Activated naive CD4-positive, alpha-beta T cell treated with Interleukin-2 at 50 U/mL for 16 hours (primary cell): Measurements from ENCODE around the gene IQCH.

Source experiments
- DNase-seq: peaks from one replicate; pipeline ENCODE4 v3.0.0-alpha.2; 2020

IQCH gene

DNA sequence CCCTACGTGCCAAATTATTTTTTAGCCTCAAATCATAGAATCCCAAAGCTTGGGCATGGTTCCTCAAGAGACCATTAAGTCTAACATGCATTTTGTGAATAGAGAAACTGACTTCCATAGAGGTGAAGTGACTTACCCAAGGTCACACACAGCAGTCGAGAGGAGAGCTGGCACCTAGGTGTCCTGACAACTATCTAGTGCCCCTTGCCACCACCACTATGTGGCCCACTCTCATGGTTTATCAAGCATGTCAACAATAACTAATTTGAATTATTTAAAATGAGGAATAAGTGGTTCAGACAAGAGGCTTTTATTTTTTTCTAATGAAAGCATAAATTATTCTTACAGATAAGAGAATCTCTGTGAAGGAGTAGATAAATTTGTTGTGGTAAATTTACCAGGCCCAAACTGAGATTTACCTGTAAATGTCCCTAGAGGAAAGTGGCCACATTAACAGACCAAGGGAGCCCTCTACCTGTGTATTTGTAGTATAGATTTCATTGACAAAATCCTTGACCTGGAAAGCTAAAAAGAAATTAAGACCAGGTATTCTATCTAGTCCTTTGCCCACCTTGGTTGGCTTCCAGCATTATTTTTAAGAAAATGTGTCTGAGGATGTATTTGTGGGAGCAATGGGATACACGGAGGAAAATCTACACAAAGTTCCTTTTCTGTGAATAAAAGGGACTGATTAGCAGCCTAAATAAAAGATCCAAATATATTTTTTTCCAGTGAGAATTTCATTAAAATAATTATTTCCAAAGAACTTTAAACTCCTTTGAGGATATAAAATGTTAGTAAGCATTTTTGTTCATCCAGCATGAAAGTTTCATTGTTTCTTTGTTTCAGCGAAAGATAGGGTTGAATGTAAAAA, 49.1 kb downstream of the IQCH start:
- DNase-seq: no peak

DNA sequence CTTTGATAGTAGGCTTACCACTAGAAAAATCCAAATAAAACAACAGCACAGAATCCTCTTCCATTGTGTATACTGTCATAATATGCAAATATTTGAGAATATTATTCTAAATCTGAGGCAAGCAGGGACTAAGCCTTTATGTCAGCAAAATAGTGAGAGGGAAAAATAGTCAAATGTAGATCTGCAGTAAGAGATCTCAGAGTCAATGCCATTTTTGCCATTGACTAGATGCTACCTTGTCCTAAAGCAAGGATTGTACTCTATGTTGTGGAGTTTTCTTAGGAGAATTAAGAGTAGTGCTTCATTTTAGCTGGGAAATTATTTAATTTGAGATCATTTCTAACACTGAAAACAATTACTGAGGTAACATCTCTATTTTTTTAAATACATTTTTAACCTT, 50.2 kb downstream of the IQCH start:
- no peak for DNase-seq

DNA sequence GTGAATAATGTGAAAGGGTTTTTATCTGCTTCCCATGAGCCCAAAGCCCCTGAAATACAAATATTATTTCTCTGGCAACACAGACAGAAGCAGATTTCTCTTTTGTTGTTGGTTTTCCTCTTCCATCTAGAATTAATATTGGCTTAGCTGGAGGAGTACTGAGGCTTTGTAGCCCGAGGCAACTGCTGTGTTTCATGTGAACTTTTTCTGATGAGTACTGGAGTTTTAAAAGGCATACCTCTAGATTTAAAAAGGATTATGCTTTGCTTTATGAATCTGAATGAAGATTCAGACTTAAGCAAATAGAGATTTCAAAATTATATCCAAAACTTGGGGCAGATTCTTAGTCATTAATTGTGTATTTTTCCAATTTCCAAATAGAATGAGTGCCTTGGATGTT, 50.9 kb downstream of the IQCH start:
- no peak for DNase-seq

DNA sequence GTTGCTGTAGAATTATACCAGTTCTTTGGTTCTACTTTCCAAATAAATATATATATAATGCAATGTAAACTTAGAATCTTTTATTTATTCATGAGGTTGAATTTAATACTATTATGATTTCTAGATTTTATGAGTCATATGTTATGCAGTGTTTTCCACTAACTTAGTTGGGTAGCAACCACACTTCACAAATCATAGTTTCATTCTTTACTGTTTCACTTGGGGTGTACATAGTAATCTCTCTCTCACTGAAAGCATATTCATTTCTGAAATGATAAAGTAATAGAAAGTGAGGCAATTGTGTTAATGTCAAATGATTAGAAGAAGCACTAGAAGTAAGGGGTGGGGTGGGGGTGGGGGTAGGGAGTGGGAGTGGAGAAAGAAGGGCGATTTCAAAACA, 52.6 kb downstream of the IQCH start:
- peak; percentile 12 for DNase-seq

DNA sequence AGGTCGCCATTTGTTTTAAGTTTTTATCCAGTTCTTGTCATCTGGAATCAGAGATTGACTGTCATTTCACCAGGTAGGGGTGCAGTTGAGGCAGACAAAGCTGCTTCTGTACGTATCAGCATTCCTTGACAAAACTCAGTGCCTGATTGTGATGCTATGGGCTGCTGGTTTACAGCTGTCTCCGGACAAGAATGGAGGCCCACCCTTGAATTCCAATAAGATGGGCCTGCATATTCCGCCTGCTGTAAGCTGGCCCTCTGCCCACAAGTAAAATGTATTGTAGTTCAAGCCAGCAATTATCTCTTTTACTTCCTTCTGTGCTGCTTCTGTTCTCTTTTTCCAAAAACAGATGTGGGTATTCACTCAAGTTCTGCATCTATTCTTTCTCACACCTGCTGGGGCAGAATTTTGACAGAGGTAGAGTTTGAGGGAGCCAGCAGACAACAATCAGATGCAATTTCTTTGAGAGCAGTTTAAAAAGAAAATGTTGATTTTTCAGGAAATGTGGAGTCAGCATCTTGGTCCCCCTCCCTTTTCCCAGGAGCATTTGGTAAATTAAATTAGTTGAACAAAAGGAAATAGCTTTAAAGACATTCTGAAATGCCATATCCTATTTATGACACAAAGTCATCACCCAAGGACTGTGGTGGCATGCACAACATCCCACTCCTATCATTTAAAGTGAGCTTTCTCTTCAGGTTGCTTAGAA, 53.5 kb downstream of the IQCH start:
- DNase-seq: no peak

DNA sequence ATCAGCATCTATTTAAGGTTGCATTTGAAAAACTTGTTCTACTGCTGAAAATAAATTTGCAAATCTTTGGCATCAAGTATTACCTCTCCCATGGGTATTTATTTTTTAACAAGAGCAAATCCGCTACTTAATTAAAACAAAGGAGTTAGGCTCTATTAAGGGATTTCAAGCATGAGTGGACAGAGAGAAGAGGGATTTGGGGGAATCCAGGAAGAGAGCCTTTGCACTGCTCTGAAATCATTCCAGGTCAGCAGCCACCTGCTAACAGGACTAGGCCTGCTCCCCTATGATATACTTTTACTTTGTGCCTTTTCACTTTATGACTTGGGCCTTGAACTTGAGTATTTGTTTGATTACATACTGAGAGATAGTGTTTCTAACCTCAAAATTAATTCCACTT, 57.1 kb downstream of the IQCH start:
- no peak for DNase-seq

DNA sequence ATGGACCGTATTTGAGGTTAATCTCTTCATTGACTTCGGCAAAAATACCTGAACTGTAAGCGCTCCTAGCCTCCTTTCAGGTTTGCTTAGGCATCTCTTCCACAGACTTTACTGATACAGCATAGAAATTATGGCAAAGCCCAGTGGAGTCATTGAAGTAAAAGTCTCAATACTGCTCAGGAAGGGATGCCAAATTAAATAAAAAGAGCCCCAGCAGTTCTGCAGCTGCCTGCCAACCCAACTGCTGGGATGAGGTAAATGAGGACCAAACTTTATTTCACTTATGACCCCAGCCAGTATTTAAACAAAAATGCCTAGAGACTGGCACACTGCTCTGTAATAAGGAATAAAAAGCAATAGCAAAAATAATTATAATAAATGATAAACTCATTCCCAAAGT, 65.4 kb downstream of the IQCH start:
- DNase-seq: no peak

DNA sequence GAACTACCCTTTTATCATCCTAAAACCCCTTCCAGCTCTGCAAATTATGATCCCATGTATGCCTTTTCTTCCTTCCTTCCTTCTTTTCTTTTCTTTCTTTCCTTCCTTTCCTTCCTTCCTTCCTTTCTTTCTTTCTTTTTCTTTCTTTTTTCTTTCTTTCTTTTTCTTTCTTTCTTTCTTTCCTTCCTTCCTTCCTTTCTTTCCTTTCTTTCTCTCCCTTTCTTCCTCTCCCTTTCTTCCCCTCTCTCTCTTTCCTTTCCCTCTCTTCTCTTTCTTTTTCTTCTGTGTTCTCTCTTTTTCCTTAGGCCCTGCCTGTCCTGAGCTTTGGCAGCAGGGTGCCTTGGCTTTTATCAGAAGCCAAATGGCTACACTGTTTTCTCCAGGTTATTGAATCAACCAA, 66.8 kb downstream of the IQCH start:
- DNase-seq: no peak

DNA sequence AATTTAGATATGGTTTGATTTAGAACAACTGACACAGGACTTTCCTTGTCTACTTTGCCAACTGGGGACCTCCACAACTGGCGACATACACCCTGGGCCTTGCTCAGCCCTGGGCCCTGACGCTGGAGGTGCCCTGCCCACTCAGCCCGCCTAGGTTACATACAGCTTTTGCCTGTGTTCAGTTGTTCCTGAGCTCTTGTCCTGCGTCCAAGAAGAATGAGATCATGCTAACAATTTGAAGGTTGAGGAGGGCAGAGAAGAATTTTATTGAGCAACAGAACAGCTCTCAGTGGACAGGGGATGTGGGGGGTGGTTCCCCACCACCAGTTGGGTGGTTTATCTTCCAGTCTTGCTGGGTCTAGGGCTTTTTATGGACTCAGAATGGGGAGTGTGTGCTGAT, 67.9 kb downstream of the IQCH start:
- DNase-seq: no peak

DNA sequence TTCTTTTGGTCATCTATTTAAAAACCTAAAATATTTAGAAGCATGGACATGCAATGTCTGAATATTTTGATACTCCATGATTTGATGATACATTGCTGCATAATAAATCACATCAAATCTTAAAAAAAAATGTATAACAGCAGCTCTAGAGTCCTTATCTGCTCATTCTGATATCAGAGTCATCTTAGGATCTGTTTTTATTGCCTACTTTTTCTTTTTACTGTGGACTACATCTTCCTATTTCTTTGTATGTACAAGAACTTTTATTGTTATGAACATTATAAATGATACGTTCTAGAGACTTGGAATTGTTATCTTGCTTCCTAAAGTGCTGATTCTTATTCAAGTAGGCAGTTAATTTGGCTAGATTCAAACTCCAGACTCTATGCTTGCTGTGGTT, 72.7 kb downstream of the IQCH start:
- no peak for DNase-seq

DNA sequence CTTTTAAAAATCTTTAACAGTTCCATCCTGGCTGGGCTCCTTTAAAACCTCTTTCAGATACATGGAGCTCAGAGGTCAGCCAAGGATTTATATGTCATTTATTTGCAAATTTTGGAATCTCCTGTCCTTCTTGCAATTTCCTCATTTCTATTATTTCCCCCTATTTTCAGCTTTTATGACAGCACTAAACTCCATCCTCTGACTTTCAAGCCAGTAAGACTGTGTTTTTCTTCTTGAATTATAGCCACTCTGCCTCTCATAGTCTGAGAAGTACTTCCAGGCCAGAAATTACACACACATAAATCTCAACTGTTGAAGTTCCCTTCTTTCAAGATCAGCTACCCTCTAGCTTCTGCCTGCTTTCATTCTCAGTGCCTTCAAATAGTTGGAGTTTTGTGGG, 73.2 kb downstream of the IQCH start:
- no peak for DNase-seq

DNA sequence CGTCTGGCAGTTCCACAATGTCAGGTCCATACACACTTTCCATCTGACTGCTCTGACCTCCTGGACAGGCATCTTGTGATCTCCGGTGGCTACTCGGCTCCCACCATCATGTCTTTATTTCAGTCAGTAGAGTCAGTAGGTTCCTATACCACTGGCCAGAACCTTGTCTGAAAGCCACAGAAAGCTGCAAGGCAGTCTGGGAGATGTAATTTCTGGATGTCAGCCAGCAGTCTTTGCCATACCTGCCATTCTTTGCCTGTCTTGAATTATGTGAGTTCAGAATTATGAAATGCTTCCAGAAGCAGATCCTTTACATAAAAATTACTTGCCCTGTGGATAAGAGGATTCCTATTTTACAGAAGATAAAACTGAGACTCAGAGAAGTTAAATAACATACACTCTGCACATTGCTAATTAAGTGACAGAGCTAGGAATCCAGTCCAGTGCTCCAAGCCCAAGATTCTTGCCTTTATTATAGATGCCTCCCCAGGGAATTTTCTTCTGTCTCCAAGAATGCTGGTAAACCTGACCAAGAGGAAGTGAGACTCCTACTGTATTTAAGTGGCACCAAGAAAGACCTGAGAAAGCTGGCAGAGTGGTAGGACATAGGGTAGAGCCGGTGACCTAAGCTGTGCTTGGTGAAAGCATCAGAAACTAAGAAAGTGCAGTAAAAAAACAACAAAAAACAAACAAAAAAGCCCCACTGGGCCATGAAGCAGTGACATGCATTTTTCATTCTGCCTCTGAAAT, 75.6 kb downstream of the IQCH start:
- DNase-seq: no peak

DNA sequence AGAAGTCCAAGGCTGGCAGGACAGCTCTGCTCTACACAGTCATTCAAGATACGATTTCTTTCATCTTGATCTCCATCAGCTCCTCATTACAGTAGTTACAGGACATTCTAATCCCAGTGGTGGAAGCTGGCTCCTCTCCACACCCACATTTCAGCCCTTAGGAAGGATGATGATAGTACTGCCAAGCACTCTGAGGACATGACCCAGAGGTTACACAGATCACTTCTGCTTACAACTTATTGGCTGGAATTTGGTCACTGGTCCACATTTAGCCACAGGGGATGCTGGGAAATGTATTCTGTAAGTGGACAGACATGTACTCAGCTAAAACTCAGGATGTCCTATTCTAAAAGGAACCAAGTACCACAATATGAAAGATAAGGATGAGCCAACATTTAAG, 77.1 kb downstream of the IQCH start:
- DNase-seq: no peak

DNA sequence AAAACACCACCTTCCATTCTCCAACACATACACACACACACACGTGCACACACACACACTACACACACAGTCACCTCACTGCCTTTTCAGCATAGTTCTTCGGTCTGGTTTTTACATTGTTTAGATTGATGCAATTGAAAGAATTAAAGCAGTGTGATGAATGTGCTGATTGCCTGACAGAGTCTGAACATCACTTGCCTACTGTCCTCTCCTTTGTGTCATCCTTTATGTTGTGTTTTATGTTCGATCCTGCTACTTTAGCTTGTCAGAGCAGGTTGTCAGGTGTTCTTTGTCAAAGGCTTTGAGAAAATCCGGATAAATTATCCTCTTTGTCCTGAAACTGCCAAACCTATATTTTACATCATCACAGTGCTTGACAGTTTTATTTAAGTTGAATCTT, 80.4 kb downstream of the IQCH start:
- DNase-seq: no peak

DNA sequence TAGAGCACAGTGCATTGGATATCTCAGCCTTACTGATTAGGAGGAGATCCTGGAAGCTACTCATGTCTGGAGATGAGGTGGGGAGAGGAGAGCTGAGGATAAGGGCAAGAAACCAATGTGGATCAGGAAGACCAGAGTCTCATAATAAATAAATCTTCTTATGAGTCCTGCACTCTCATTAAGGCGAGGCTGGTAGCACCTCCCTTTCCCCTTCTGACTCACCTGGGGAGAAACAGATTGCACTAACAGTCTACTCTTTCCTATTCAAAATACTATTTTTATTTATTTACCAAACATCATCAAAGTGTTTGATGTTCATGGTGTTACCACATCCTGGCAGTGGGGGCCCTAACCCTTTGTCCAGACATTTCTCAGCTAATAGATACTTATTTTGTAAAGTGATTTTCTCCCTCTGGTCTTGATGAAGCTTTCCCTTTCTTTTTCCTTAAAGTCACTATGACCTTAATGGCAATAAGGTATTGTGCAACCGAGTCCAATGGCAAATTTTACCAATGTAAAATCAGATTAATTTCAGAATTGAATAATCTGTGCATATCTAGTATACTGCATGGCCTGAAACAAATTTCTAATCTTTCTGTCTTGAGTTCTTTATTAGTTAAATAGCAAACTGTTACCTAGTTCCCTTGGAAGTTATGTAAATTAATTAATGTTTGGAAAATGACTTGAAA, 81.1 kb downstream of the IQCH start:
- no peak for DNase-seq

DNA sequence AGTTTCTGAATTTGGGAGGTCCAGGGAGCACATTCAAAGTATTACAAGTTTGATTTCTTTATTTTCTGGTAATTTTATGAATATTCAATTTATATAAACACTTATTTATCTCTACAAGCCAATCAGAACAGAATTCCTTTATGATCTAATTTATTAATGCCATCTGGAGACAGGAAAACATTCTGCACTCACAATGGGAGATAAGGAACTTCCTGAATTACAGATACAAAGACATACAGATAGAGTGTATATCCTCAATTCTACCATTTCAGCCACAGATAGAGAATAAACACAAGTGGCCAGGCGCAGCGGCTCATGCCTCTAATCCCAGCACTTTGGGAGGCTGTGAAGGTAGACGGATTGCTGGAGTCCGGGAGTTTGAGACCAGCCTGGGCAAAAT, 86.0 kb downstream of the IQCH start:
- DNase-seq: no peak

DNA sequence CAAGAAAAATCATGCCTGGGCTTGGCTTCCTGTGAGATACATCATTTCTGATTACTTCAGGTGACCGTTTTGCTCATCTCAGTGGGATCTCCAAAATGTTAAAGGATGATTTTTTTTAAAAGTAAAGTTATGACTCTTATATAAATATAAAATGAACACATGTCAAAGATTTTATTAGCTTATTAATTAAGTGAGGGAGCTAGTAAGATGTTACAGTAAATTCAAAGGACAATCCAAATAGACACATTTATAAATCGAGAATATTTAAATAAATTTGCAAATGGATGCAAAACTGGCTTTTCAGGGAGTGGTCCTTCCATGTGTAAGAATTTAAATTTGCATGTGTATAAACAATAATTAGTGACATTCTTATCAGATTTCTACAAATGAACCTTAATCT, 87.0 kb downstream of the IQCH start:
- DNase-seq: no peak

DNA sequence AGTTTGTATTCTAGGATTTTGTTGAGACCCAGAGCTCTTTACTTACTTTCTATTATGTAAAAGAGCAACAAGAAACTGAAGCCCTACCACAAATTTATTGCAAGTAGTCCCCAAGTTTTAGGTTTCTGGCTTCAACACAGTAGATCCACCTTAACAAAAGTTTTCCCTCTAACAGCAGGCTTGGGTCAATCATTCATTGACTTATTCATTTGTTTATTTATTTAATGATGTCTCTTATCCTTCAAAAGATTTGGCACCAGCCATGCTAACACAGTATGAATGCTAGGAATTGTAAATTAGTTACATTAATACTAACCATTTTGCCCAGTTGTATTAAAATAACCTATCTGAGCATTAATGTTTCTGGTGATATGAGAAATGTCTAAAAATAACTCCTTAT, 88.6 kb downstream of the IQCH start:
- DNase-seq: no peak

DNA sequence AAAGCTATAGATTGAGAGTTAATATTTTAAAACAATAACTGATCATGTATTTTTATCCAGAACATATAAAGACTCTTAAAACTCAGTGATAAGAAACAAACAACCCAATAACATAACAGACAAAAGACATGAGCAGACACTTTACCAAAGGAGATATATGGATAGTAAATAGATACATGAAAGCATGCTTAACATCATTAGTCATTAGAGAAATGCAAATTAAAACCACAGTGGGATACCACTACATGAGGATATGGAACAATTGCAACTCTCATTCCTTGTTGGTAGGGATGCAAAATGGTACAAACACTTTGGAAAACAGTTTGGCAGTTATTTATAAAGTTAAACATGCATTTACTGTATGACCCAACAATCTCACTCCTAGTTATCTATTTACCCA, 95.0 kb downstream of the IQCH start:
- DNase-seq: no peak

DNA sequence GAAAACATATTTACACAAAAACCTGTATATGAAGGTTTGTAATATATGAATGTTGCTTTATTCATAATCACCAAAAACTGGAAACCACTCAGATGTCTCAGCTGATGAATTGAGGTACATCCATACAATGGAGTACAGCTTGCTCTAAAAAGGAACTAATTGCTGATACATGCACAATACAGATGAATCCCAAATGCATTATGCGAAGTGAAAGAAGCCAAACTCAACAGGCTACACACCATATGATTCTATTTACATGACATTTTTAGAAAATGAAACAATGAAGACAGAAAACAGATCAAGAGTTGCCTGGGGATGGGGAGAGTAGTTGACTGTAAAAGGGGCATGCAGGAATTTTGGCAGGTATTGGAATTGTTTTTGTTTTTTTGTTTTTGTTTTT, 95.5 kb downstream of the IQCH start:
- DNase-seq: no peak

DNA sequence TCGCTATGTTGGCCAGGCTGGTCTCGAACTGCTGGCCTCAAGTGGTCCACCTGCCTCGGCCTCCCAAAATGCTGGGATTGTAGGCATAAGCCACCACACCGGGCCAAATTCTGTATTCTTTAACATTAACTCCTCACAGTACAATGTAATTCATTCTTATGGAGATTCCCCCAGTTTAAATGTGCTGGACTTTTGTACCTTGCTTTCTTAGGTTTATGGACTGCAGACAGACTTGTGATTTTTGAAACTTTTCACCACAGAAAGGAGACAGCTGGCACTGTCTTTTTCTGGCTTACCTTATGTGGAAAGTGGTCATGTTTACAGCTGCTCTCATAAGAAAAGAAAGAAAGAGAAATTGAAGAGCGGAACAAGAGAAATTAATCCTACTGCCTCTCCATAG, 103.8 kb downstream of the IQCH start:
- DNase-seq: no peak

DNA sequence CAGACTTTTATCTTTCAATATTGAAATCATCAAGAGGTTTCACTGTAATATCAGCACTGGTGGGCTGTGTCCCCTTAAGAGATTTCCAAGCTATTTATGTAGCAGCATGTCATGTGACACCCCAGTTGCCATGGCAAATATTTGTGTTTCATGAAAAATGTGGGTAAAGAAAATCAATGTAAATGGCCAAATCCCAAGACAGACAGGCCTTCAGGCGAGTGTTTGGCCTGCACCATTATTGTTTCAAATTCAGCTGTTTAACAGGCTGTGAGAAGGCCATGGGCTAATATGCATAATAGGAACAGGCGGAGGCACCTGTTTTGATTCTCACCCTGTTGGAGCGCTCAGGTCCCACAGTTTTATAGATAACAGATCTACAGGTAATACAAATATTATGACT, 104.2 kb downstream of the IQCH start:
- DNase-seq: no peak

DNA sequence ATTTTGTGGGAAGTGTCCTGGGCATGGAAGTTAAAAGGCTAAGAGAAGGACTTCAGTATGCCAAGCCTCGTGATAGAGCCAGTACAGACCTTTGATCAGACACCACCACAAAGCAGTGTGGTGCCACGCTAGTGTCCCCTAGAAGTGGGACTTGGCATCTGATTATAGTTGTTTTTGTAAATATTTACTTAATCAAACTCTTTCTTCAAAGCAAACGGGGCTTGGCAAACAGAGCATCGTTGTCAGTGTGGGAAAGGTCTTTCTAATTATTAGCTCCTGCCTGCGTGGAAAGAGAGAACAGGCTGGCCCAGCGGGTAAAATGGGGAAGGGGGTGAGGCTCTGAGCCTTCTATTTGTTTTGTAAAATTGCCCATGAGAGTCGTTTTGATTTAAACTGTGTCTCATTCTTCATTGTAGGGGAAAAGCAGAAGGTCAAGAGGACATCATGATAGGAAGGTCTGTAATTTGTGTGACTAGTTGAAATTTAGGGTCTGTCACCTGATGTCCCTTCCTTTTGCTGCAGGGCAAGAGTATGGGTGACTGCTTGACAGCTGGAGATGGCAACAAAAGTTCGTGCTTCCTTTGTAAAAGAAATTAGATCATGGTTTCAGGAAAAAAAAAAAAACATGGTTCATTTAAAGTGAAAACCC, 105.0 kb downstream of the IQCH start:
- no peak for DNase-seq
